GM12874 (cell line): Measurements from ENCODE around the gene OCRL.
A peak's percentile ranks its signal among the peaks of the same experiment; 100 is the strongest.

ENCODE experiments used
- CTCF ChIP-seq: IDR thresholded peaks from 2 replicates; pipeline ENCODE4 v1.5.1; 2011; ENCODE audit warnings: low read depth, mild to moderate bottlenecking, control low read depth, low read length, moderate library complexity; ENCODE audit not compliant: insufficient read depth

Gene OCRL

GRCh38 chrX:129593137-129593536 lies 53.1 kb downstream of the OCRL start:
- no peak for TF ChIP-seq CTCF

- no peak for TF ChIP-seq CTCF
These were observed 54.7 kb downstream of the OCRL start for GRCh38 chrX:129594781-129595180.

GRCh38 chrX:129596077-129596476 lies 56.0 kb downstream of the OCRL start:
- TF ChIP-seq CTCF = no peak

GRCh38 chrX:129597905-129598304 lies 57.8 kb downstream of the OCRL start:
- TF ChIP-seq CTCF = no peak

GRCh38 chrX:129599499-129599898 lies 59.4 kb downstream of the OCRL start:
- TF ChIP-seq CTCF = no peak

GRCh38 chrX:129599996-129600395 lies 59.9 kb downstream of the OCRL start:
- TF ChIP-seq CTCF = no peak

- TF ChIP-seq CTCF = peak; percentile 38; the same call in 1 of the 2 replicates
These were observed 60.9 kb downstream of the OCRL start for GRCh38 chrX:129600981-129601424.

- peak; percentile 52 for TF ChIP-seq CTCF
These were observed 66.9 kb downstream of the OCRL start for GRCh38 chrX:129606918-129607317.
